Astrocyte (in vitro differentiated cells and primary cell): ENCODE results near the gene CD99.

ENCODE experiments used
- CTCF ChIP-seq: IDR thresholded peaks from 2 replicates; pipeline ENCODE4 v1.5.1; 2011; ENCODE audit warnings: low read depth, mild to moderate bottlenecking, inconsistent platforms, low read length, moderate library complexity; ENCODE audit not compliant: insufficient read depth
- EZH2 ChIP-seq: IDR thresholded peaks from 2 replicates; pipeline ENCODE4 v1.6.1; 2012; ENCODE audit warnings: mild to moderate bottlenecking, low read length, inconsistent platforms; ENCODE audit not compliant: insufficient read depth

GRCh38 chrX:2690856-2691542 lies at the start of gene CD99:
- TF ChIP-seq EZH2 (no peak), CTCF (no peak)
